Stimulated activated CD8-positive, alpha-beta memory T cell treated with anti-CD3 and anti-CD28 coated beads, Interleukin-7, amount 100 ng/mL, for 1 hour (primary cell): ENCODE results near the gene PDS5A.
"Not testable (repeated sequence)": the region's sequence is repeated elsewhere in the genome, so short reads cannot be mapped to it uniquely, and the experiment has no call there.

Source experiments
- DNase-seq, 2 donors: peaks; one replicate each; pipeline ENCODE4 v3.0.0-alpha.2; 2020; ENCODE audit warnings: low read depth in 2 of 2

Gene PDS5A, protein sequence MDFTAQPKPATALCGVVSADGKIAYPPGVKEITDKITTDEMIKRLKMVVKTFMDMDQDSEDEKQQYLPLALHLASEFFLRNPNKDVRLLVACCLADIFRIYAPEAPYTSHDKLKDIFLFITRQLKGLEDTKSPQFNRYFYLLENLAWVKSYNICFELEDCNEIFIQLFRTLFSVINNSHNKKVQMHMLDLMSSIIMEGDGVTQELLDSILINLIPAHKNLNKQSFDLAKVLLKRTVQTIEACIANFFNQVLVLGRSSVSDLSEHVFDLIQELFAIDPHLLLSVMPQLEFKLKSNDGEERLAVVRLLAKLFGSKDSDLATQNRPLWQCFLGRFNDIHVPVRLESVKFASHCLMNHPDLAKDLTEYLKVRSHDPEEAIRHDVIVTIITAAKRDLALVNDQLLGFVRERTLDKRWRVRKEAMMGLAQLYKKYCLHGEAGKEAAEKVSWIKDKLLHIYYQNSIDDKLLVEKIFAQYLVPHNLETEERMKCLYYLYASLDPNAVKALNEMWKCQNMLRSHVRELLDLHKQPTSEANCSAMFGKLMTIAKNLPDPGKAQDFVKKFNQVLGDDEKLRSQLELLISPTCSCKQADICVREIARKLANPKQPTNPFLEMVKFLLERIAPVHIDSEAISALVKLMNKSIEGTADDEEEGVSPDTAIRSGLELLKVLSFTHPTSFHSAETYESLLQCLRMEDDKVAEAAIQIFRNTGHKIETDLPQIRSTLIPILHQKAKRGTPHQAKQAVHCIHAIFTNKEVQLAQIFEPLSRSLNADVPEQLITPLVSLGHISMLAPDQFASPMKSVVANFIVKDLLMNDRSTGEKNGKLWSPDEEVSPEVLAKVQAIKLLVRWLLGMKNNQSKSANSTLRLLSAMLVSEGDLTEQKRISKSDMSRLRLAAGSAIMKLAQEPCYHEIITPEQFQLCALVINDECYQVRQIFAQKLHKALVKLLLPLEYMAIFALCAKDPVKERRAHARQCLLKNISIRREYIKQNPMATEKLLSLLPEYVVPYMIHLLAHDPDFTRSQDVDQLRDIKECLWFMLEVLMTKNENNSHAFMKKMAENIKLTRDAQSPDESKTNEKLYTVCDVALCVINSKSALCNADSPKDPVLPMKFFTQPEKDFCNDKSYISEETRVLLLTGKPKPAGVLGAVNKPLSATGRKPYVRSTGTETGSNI (N-terminal part only)

GRCh38 chr4:39977489-39978377 lies at the start of gene PDS5A:
Gene PDS5A (minus strand): TSS chr4:39977911. CDS start chr4:39976577, 1,334 bp downstream.
- peak; percentile 69 to 78 for DNase-seq

DNA sequence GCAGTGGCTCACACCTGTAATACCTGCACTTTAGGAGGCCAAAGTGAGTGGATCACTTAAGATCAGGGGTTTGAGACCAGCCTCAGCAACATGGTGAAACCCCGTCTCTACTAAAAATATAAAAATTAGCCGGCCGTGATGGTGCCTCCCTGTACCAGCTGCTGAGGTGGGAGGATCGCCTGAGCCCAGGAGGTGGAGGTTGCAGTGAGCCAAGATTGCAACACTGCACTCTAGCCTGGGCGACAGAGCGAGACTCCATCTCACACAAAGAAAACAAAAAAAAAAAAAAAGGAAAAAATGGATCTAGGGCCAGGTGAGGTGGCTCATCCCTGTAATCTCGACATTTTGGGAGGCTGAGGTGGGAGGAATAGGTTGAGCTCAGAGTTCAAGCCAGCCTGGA lies 46.3 kb upstream of the PDS5A start:
- not testable (repeated sequence) for DNase-seq

DNA sequence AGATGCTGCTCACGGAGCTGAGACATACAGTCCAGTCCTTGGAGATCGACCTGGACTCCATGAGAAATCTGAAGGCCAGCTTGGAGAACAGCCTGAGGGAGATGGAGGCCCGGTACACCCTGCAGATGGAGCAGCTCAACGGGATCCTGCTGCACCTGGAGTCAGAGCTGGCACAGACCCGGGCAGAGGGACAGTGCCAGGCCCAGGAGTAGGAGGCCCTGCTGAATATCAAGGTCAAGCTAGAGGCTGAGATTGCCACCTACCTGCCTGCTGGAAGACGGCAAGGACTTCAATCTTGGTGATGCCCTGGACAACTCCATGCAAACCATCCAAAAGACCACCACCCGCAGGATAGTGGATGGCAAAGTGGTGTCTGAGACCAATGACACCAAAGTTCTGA lies 43.4 kb upstream of the PDS5A start:
- DNase-seq, result not testable (repeated sequence)

- DNase-seq, result no peak
These were observed 42.5 kb upstream of the PDS5A start for GRCh38 chr4:40020221-40020620.

DNA sequence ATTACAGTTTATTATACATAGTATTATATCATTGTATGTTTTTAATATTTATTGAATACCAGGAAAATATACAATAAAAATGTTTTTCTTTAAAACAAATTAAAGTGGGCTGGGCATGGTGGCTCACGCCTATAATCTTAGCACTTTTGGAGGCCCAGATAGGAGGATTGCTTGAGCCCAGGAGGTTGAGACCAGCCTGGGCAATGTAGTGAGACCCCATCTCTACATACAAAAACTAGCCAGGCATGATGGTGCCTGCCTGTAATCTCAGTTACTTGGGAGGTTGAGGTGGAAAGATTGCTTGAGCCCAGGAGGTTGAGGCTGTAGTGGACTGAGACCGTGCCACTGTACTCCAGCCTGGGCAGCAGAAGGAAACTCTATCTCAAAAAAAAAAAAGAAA lies 38.3 kb upstream of the PDS5A start:
- DNase-seq, result no peak

DNA sequence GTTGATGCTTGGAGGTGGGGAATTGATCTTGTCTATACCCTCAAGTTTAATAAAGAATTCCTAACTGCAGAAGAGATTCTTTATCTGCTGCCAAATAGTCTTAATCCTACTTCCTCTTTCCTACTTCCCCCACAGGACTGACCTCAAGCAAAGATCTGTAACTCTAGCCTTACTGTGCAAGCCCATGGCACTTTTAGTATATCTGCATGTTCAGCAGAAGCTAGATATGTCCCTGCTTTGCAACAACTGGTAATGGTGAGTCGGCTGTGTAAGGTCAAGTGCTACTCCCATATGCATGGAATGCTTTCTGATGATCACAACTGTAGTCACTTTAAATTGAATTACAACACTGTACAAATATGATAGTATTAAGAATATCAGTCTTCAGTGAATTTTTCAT lies 26.3 kb upstream of the PDS5A start:
- no peak for DNase-seq

GRCh38 chr4:40000711-40001110 lies 23.0 kb upstream of the PDS5A start:
- no peak for DNase-seq

DNA sequence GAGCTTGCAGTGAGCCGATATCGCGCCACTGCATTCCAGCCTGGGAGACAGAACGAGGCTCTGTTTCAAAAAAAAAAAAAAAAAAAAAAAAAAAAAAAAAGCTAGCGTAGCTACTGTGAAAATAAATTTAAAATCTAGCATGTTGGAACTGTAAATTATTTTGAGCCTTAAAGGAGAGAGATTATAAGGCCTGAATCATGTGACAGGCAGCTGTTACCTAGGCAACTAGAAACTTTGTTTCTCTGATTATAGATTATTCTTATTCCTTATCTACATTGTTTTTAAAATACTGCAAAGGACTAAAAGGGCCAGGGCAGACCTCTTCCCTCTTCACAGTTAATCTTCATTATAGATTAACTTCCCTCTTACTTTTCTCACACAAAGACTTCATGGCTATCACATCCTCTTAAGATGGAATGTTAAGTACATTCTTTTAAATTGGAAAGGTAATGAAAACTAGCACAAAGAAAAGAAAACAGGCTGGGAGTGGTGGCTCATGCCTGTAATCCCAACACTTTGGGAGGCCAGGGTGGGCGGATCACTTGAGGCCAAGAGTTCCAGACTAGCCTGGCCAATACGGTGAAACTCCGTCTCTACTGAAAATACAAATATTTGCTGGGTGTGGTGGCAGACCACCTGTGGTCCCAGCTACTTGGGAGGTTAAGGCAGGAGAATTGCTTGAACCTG lies 21.1 kb upstream of the PDS5A start:
- no peak for DNase-seq

DNA sequence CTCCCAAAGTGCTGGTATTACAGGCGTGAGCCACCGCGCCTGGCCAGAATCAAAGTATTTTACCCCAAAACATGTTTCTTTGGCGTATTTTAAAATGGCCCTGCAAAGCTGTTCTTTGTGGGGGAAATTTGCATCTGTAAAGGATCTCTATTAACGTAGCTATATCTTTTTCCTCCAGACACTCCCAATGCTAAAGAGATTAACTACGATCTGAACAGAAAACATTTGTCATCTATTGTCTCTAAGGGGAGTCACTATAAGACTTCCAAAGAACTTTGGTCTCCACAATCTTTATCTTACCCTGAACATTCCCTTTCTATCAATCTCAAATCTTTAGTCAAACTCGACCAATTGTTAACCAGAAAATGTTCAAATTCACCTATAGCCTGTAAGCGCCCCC lies 19.1 kb upstream of the PDS5A start:
- DNase-seq, result no peak

- no peak for DNase-seq
These were observed 16.7 kb upstream of the PDS5A start for GRCh38 chr4:39994406-39994805.

GRCh38 chr4:39989381-39989780 lies 11.7 kb upstream of the PDS5A start:
- not testable (repeated sequence) for DNase-seq

- no peak for DNase-seq
These were observed 9.8 kb upstream of the PDS5A start for GRCh38 chr4:39987485-39987884.

DNA sequence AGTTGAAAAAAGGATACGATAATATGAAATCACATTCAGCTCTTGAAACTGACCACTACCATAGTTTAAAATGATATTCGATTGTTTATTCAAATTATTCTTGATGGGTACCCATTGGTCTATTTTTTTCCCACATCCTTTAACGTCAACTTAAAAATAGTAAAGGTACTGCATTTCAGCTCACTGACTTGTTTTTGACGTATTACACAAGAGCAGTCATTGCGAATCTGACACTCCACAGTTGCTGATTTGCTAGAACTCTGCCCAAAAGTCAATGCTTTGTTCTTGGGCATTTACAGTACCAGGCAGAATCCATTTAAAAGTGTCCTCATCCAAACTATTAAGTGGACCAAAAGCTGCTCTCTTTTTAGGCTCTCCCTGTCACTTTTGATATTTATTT lies 1.2 kb upstream of the PDS5A start:
- no peak for DNase-seq

DNA sequence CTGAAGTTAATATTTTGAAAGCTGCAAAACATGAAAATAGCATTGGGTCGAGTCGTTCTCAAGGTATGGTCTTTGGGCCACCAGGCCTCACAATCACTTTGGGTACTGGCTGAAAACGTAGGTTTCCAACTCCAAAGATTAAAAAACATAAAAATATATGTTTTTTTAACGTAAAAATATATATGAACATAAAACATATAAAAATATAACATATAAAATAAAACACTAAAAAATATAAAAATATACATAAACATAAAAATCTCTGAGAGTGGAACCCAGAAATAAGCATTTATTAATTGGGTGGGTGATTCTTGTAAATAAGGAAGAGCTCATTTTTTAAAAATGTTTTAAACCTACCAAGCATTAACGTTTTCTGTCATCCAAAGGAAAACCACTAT lies 666 bp upstream of the PDS5A start:
- DNase-seq, result no peak

DNA sequence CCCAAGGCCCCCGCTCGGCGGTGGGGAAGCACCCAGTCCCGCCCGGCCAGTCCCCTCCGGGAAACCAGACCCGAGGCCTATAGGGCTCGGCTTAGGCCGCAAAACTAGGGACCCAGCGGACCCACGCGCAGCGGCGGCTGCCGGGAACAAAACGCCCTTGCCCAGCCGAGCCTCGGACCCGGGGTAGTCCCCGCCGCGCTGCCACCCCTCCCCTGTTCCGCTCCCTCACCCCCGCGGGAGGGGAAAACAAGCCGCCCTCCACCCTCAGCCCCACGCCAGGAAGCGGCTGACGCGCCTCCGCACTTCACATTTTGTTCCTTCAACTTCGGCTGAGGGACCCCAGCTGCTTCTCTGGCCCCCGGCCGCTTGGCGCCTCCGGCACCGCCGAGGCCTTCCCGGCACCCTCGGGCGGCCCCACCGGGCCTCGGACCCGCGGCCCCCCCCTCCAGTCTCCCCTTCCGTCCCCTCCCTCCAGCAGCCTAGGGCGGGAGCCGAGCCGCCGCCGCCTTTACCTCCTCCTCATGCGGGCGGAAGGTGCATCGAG lies 694 bp downstream of the PDS5A start:
- peak; percentile 9 to 25 for DNase-seq

GRCh38 chr4:39976141-39976944 lies 1.4 kb downstream of the PDS5A start:
- peak; percentile 34 to 39 for DNase-seq

DNA sequence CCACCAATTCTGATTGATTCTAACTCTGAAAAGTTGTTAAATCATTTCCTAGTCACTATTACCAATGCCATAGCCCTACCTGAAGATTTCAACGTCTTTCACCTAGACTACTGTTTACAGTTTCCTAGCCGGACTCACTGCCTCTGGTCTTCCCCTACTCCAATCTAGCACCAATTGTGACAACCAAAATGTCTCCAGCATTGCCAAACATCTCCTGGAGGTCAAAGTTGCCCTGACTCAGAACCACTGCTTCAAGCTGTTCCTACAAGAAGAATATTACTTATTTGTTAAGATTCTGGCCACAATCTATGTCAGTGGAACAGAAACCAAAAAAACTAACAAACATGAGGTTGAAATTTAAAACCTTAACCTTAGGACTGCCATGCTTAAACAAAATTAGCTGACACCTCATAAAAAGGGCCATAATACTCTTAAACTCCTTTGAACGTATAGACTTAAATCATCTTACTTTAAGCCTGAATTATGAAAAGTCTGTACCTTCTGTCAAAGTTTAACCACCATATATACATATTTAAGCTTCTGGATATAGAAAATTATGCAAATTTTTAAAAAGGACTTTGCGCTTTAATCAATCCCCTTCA lies 2.1 kb downstream of the PDS5A start:
- no peak for DNase-seq

GRCh38 chr4:39973052-39973451 lies 4.7 kb downstream of the PDS5A start:
- DNase-seq, result not testable (repeated sequence)
